GM12878 (cell line): ENCODE measurements around the gene SLCO2B1.
"Not testable (repeated sequence)": the region's sequence is repeated elsewhere in the genome, so short reads cannot be mapped to it uniquely, and the experiment has no call there.

ENCODE experiments used
- ATF2 ChIP-seq: IDR thresholded peaks from 2 replicates; pipeline ENCODE4 v1.6.1; 2012; ENCODE audit warnings: low read length, inconsistent platforms
- EZH2 ChIP-seq: IDR thresholded peaks from 2 replicates; pipeline ENCODE4 v1.6.1; 2012; ENCODE audit warnings: low read depth, mild to moderate bottlenecking, control low read depth, inconsistent platforms, low read length, borderline replicate concordance; ENCODE audit not compliant: control insufficient read depth
- JUND ChIP-seq: IDR thresholded peaks from 2 replicates; pipeline ENCODE4 v1.6.1; 2012; ENCODE audit warnings: low read depth, mild to moderate bottlenecking, low read length, improper control_type of control experiment, moderate library complexity
- RFX5 ChIP-seq: IDR thresholded peaks from 2 replicates; pipeline ENCODE4 v1.6.1; 2011; ENCODE audit warnings: low read depth, low read length, improper control_type of control experiment
- SMAD5 ChIP-seq: IDR thresholded peaks from 2 replicates; pipeline ENCODE4 v1.6.1; 2016; ENCODE audit warnings: antibody characterized with exemption, low read depth

- not testable (repeated sequence) for TF ChIP-seq ATF2, EZH2, RFX5, SMAD5, JUND
Measured at GRCh38 chr11:75105967-75106681, 44.8 kb upstream of the SLCO2B1 start.
